HCT116 (cell line): ENCODE measurements around the gene ART1. TPM values are rescaled to one million over a fixed set of nuclear protein-coding genes. Genes with fewer than 3 reads are reported as not detected.

Source experiments
- ATAC-seq: fragments of 200-7000 bp; cut with Tn5 transposase; 2 replicates; pipeline ENCODE4 v1.9.1; 2020; ENCODE audit warnings: mild to moderate bottlenecking, moderate library complexity
- BruUV-seq: library from RNA; stranded (reverse); fragments of 400-500 nt; replicated peaks from 2 replicates; lab custom pipeline; 2021; lab: Mats Ljungman, UMichigan
- CTCF ChIA-PET: fragments of 300-600 bp; sonication (Branson Sonifier 250); formaldehyde crosslinking; loops from one replicate; lab custom pipeline; 2021; ENCODE audit warnings: antibody characterized with exemption; lab: Charles Lee
- POLR2A ChIA-PET: fragments of 300-600, 350-600 bp; sonication (Branson Sonifier 250); formaldehyde crosslinking; loops from one replicate; lab custom pipeline; 2021; ENCODE audit warnings: antibody characterized with exemption; lab: Charles Lee
- RAD21 ChIA-PET, 2 experiments: fragments of 300-600 bp; sonication (Branson Sonifier 250); formaldehyde crosslinking; loops; one replicate each; lab custom pipeline; 2023; ENCODE audit warnings: low total read pairs in 2 of 2; ENCODE audit not compliant: uncharacterized antibody in 2 of 2, unreplicated experiment in 2 of 2, low non-redundant PET in 1 of 2; lab: Charles Lee
- DNase-seq: peaks from one replicate; pipeline ENCODE4 v3.0.0-alpha.2; 2010; ENCODE audit warnings: low read depth, low spot score
- H2AFZ ChIP-seq: fragments of 200-600 bp; shearing (Covaris generic), sonication (generic); 2 replicates; pipeline ENCODE4 v1.6.1; 2017; ENCODE audit warnings: low read depth, mixed run types, mixed read lengths, antibody characterized with exemption, low read length; ENCODE audit not compliant: poor library complexity, severe bottlenecking
- H3K27ac ChIP-seq: 2 replicates; pipeline ENCODE4 v1.5.1; 2012; ENCODE audit warnings: low read depth, low read length
- H3K27me3 ChIP-seq: fragments of 200-600 bp; sonication (generic); 2 replicates; pipeline ENCODE4 v1.6.1; 2016; ENCODE audit warnings: mixed run types, low read length, mixed read lengths; ENCODE audit not compliant: insufficient read depth
- H3K36me3 ChIP-seq, 2 experiments: fragments of 200-500 bp in 1 of 2; fragments of 200-600 bp in 1 of 2; sonication (Bioruptor generic) in 1 of 2; sonication (generic) in 1 of 2; 2 replicates each; pipeline versions ENCODE4 v1.5.1 to v1.6.1; 2014 to 2016; ENCODE audit warnings: low read length in 2 of 2, inconsistent platforms in 1 of 2, mixed read lengths in 1 of 2, mixed run types in 1 of 2; ENCODE audit not compliant: insufficient read depth in 2 of 2, control insufficient read depth in 1 of 2
- H3K4me1 ChIP-seq, 2 experiments: fragments of 200-600 bp in 1 of 2; sonication (generic) in 1 of 2; 2 replicates each; pipeline versions ENCODE4 v1.5.1 to v1.6.1; 2012 to 2017; ENCODE audit warnings: low read length in 2 of 2, inconsistent platforms in 1 of 2, mild to moderate bottlenecking in 1 of 2, mixed read lengths in 1 of 2, mixed run types in 1 of 2, moderate library complexity in 1 of 2; ENCODE audit not compliant: insufficient read depth in 2 of 2, control insufficient read depth in 1 of 2
- H3K4me2 ChIP-seq: fragments of 200-600 bp; sonication (generic); 2 replicates; pipeline ENCODE4 v1.6.1; 2017; ENCODE audit warnings: mixed run types, low read length, mixed read lengths
- H3K4me3 ChIP-seq, 2 experiments: fragments of 200-600 bp in 1 of 2; sonication (generic) in 1 of 2; replicated peaks in 1 of 2; 2 replicates each; pipeline ENCODE4 v1.5.1; 2011 to 2016; ENCODE audit warnings: low read length in 2 of 2, control low read depth in 1 of 2, low read depth in 1 of 2, mild to moderate bottlenecking in 1 of 2, mixed read lengths in 1 of 2, mixed run types in 1 of 2
- H3K79me2 ChIP-seq: fragments of 200-600 bp; sonication (generic); 2 replicates; pipeline ENCODE4 v1.6.1; 2017; ENCODE audit warnings: mild to moderate bottlenecking, mixed run types, low read length, moderate library complexity, mixed read lengths; ENCODE audit not compliant: insufficient read depth
- H3K9ac ChIP-seq: fragments of 200-600 bp; sonication (generic); 2 replicates; pipeline ENCODE4 v1.6.1; 2016; ENCODE audit warnings: low read length, mixed read lengths
- H3K9me2 ChIP-seq: fragments of 200-600 bp; sonication (generic), shearing (Covaris generic); 2 replicates; pipeline ENCODE4 v1.6.1; 2017; ENCODE audit warnings: mixed run types, mild to moderate bottlenecking, moderate library complexity; ENCODE audit not compliant: insufficient read depth
- H3K9me3 ChIP-seq, 2 experiments: fragments of 200-500 bp in 1 of 2; fragments of 200-600 bp in 1 of 2; sonication (Bioruptor generic) in 1 of 2; sonication (generic) in 1 of 2; 2 replicates each; pipeline ENCODE4 v1.6.1; 2014 to 2017; ENCODE audit warnings: low read length in 2 of 2, mixed read lengths in 2 of 2, inconsistent platforms in 1 of 2, low read depth in 1 of 2, mild to moderate bottlenecking in 1 of 2, mixed run types in 1 of 2, moderate library complexity in 1 of 2; ENCODE audit not compliant: control insufficient read depth in 1 of 2, insufficient read depth in 1 of 2
- H4K20me1 ChIP-seq: fragments of 200-600 bp; sonication (generic), shearing (Covaris generic); 2 replicates; pipeline ENCODE4 v1.6.1; 2017; ENCODE audit warnings: mixed run types, mild to moderate bottlenecking, moderate library complexity; ENCODE audit not compliant: insufficient read depth
- ELF1 ChIP-seq: IDR thresholded peaks from 2 replicates; pipeline ENCODE4 v1.6.1; 2012; ENCODE audit warnings: low read depth, borderline replicate concordance
- EZH2phosphoT487 ChIP-seq: fragments of 200-600 bp; IDR thresholded peaks from 2 replicates; pipeline ENCODE4 v1.6.1; 2018; ENCODE audit warnings: antibody characterized with exemption, borderline replicate concordance
- JUND ChIP-seq: IDR thresholded peaks from 2 replicates; pipeline ENCODE4 v1.6.1; 2012
- POLR2A ChIP-seq: IDR thresholded peaks from 2 replicates; pipeline ENCODE4 v1.7.0; 2011; ENCODE audit warnings: borderline replicate concordance; ENCODE audit not compliant: insufficient read depth, insufficient read length; ENCODE audit errors: extremely low read depth
- POLR2AphosphoS5 ChIP-seq: IDR thresholded peaks from 2 replicates; pipeline ENCODE4 v1.6.1; 2011; ENCODE audit warnings: mild to moderate bottlenecking, low read depth, low read length, moderate library complexity
- RAD21 ChIP-seq: IDR thresholded peaks from 2 replicates; pipeline ENCODE4 v1.6.1; 2012; ENCODE audit warnings: low read depth, mild to moderate bottlenecking
- SP1 ChIP-seq: IDR thresholded peaks from 2 replicates; pipeline ENCODE4 v1.6.1; 2012; ENCODE audit warnings: low read depth
- TCF7L2 ChIP-seq: IDR thresholded peaks from 2 replicates; pipeline ENCODE4 v1.7.0; 2011; ENCODE audit warnings: borderline replicate concordance, inconsistent platforms; ENCODE audit not compliant: insufficient read depth, insufficient read length; ENCODE audit errors: extremely low read depth
- ZFX ChIP-seq: fragments of 450-650 bp; IDR thresholded peaks from 2 replicates; pipeline ENCODE4 v1.6.1; 2017
- intact Hi-C: fragments of 100-400 bp; cut with micrococcal nuclease; formaldehyde crosslinking; loops from 2 replicates; pipeline ENCODE4 v1.10.0; 2022
- total RNA-seq: library from RNA; stranded (reverse); gene quantifications from one replicate; pipeline ENCODE4 v1.2.1, GENCODE V29; 2021; ENCODE audit not compliant: unreplicated experiment
- TF ChIP-seq, protein P1 (sequence below), 3 experiments: fragments of 200-600 bp in 1 of 3; sonication (generic) in 1 of 3; IDR thresholded peaks in 2 of 3; conservative IDR thresholded peaks in 1 of 3; 2 replicates each; pipeline ENCODE4 v1.5.1; 2012 to 2017; ENCODE audit warnings: low read depth in 2 of 3, low read length in 2 of 3, antibody characterized with exemption in 1 of 3, borderline replicate concordance in 1 of 3, control low read depth in 1 of 3, mild to moderate bottlenecking in 1 of 3, mixed read lengths in 1 of 3, mixed run types in 1 of 3, moderate library complexity in 1 of 3; ENCODE audit not compliant: insufficient read depth in 1 of 3

The ART1 gene
- total RNA-seq, 1 experiment from 2014 or later: not detected

DNA sequence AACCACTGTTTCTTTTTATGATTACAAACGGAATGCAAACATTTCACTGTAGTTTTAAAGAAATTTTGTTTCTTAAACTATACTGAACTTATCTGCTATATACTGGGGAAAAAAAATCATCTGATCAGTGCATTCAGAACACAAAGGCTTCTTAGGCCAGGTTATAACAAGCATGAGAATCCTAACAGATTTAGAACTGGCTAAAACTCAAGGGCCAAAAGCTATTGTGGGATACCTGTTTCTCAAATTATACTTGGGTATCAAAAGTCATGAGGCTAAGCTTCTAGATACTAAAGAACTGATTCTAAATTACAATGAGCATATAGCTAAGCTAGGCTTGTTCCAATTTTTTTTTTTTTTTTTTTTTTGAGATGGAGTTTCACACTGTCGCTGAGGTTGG is 56.0 kb downstream of the ART1 start:
- H3K36me3 ChIP-seq: peaks cover 53 to 54% of the 10 kb centered on the region in 2 experiments
- RAD21 ChIA-PET: no interaction called here
- H3K4me2 ChIP-seq: no peak overlapping the region
- H3K4me1 ChIP-seq: no peaks in the 10 kb centered on the region
- H3K27me3 ChIP-seq: no peaks in the 10 kb centered on the region
- ATAC-seq: no peak
- TF ChIP-seq POLR2A (no peak), POLR2AphosphoS5 (no peak), EZH2phosphoT487 (no peak), ELF1 (no peak), ZFX (no peak), RAD21 (no peak), SP1 (no peak), TCF7L2 (no peak), JUND (no peak)
- TF ChIP-seq, protein P1, sequence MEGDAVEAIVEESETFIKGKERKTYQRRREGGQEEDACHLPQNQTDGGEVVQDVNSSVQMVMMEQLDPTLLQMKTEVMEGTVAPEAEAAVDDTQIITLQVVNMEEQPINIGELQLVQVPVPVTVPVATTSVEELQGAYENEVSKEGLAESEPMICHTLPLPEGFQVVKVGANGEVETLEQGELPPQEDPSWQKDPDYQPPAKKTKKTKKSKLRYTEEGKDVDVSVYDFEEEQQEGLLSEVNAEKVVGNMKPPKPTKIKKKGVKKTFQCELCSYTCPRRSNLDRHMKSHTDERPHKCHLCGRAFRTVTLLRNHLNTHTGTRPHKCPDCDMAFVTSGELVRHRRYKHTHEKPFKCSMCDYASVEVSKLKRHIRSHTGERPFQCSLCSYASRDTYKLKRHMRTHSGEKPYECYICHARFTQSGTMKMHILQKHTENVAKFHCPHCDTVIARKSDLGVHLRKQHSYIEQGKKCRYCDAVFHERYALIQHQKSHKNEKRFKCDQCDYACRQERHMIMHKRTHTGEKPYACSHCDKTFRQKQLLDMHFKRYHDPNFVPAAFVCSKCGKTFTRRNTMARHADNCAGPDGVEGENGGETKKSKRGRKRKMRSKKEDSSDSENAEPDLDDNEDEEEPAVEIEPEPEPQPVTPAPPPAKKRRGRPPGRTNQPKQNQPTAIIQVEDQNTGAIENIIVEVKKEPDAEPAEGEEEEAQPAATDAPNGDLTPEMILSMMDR (IDR thresholded peaks at IDR 0.05 in 2 of 3, conservative IDR thresholded peaks at IDR 0.05 in 1 of 3; ENCODE audit: borderline replicate concordance in 1 of 3, insufficient read depth in 1 of 3, low read depth in 2 of 3, low read length in 2 of 3): no peak
- TF ChIP-seq, all 23 proteins: peak for 0
- Histone ChIP-seq H3K9me3 (no peaks in the 10 kb centered on the region), H3K4me3 (no peak overlapping the region), H2AFZ (no peak overlapping the region), H3K79me2 (peaks cover 25% of the 10 kb centered on the region), H3K9ac (no peak overlapping the region), H3K9me2 (no peaks in the 10 kb centered on the region), H4K20me1 (0 out of 2 replicates have a peak, but pooled peaks cover 5% of the 10 kb centered on the region), H3K27ac (no peak overlapping the region)
- DNase-seq: no peak
- CTCF ChIA-PET: no interaction called here
- POLR2A ChIA-PET: no interaction called here
- intact Hi-C loops: no loop called here
- BruUV-seq: no TSS peak
